Hepatocyte (in vitro differentiated cells): Measurements from ENCODE around the gene PRPSAP1. TPM values are rescaled to one million over a fixed set of nuclear protein-coding genes. Genes with fewer than 3 reads are reported as not detected.

Experiments
- DNase-seq: peaks from one replicate; pipeline ENCODE4 v3.0.0-alpha.2; 2016; ENCODE audit warnings: low spot score
- H2AFZ ChIP-seq: fragments of 200-600 bp; sonication (generic); 2 replicates; pipeline ENCODE4 v1.6.0; 2016; ENCODE audit warnings: antibody characterized with exemption, mild to moderate bottlenecking
- H3K27ac ChIP-seq: fragments of 200-600 bp; sonication (generic); 2 replicates; pipeline ENCODE4 v1.5.1; 2016; ENCODE audit warnings: mild to moderate bottlenecking
- H3K27me3 ChIP-seq: fragments of 200-600 bp; sonication (generic); 2 replicates; pipeline ENCODE4 v1.6.1; 2016
- H3K36me3 ChIP-seq: fragments of 200-600 bp; sonication (generic); replicated peaks from 2 replicates; pipeline ENCODE4 v1.5.1; 2016; ENCODE audit warnings: low read depth; ENCODE audit not compliant: insufficient read depth
- H3K4me1 ChIP-seq: fragments of 200-600 bp; sonication (generic); 2 replicates; pipeline ENCODE4 v1.5.1; 2016; ENCODE audit warnings: mild to moderate bottlenecking, moderate library complexity; ENCODE audit not compliant: insufficient read depth
- H3K4me2 ChIP-seq: fragments of 200-600 bp; sonication (generic); 2 replicates; pipeline ENCODE4 v1.6.0; 2016
- H3K4me3 ChIP-seq: fragments of 200-600 bp; sonication (generic); 2 replicates; pipeline ENCODE4 v1.5.1; 2016; ENCODE audit warnings: mild to moderate bottlenecking
- H3K79me2 ChIP-seq: fragments of 200-600 bp; sonication (generic); 2 replicates; pipeline ENCODE4 v1.6.0; 2017; ENCODE audit warnings: mild to moderate bottlenecking
- H3K9me2 ChIP-seq: fragments of 200-600 bp; sonication (generic); replicated peaks from 2 replicates; pipeline ENCODE4 v1.6.0; 2017; ENCODE audit warnings: mild to moderate bottlenecking; ENCODE audit not compliant: insufficient read depth
- H3K9me3 ChIP-seq: fragments of 200-600 bp; sonication (generic); 2 replicates; pipeline ENCODE4 v1.5.1; 2016; ENCODE audit warnings: low read depth, mild to moderate bottlenecking
- H4K20me1 ChIP-seq: fragments of 200-600 bp; sonication (generic); 2 replicates; pipeline ENCODE4 v1.6.0; 2016; ENCODE audit warnings: mild to moderate bottlenecking; ENCODE audit not compliant: insufficient read depth, poor library complexity, severe bottlenecking
- CTCF ChIP-seq: fragments of 200-600 bp; sonication (generic); IDR thresholded peaks from 2 replicates; pipeline ENCODE4 v1.5.1; 2016; ENCODE audit warnings: antibody characterized with exemption, mild to moderate bottlenecking; ENCODE audit not compliant: poor library complexity
- EZH2 ChIP-seq: fragments of 200-600 bp; sonication (generic); IDR thresholded peaks from 2 replicates; pipeline ENCODE4 v1.6.1; 2016; ENCODE audit warnings: antibody characterized with exemption, mild to moderate bottlenecking, borderline replicate concordance
- EZH2phosphoT487 ChIP-seq: fragments of 200-600 bp; sonication (generic); IDR thresholded peaks from one replicate; pipeline ENCODE4 v1.6.1; 2018; ENCODE audit warnings: antibody characterized with exemption, mild to moderate bottlenecking, low read depth, moderate library complexity; ENCODE audit not compliant: unreplicated experiment, severe bottlenecking
- WGBS: methylation state at CpG from one replicate; pipeline ENCODE4 v1.1.6; 2016; ENCODE audit warnings: low lambda C conversion rate; ENCODE audit errors: missing lambda C conversion rate; 5-methylcytosine and 5-hydroxymethylcytosine counted together
- polyA plus RNA-seq: library from polyadenylated mRNA; unstranded; fragments of >200 nt; fragmentation: Nextera tagmentation; extraction: Ambion mirVana; gene quantifications from 2 replicates; pipeline ENCODE4 v1.2.1, GENCODE V29; 2016
- total RNA-seq: library from RNA; depleted of rRNA; stranded (reverse); fragments of >200 nt; gene quantifications from 2 replicates; pipeline ENCODE4 v1.2.3, GENCODE V29; 2014

PRPSAP1 gene
- total and polyA plus RNA-seq, 2 experiments from 2014 or later: 61.8 to 62.3 TPM

DNA sequence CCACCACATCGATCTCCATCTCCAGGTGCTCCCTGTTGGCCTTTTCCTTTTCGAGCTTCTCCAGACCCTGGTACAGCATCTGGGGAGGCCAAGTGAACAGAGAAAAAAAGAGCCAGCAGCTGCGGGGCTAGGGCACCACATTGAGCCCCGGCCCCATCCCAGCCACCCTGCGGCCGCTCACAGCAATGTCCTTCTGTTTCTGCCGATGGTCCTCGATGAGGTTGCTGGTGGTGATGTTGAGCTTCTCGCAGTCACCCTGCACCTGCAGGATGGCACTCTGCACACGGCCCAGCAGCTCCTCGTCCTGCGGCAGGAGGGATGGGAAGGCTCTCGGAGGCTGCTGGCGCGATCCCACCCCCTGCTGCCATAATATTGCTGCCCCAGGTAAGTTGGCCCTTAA is 73.1 kb downstream of the PRPSAP1 start:
- Histone ChIP-seq H3K4me3 (no peak overlapping the region), H3K27ac (no peak overlapping the region), H3K4me2 (no peak overlapping the region), H3K36me3 (no peaks in the 10 kb centered on the region), H4K20me1 (no peaks in the 10 kb centered on the region), H3K4me1 (no peaks in the 10 kb centered on the region), H3K9me2 (no peaks in the 10 kb centered on the region), H3K27me3 (no peaks in the 10 kb centered on the region), H3K9me3 (no peaks in the 10 kb centered on the region), H2AFZ (no peak overlapping the region), H3K79me2 (no peaks in the 10 kb centered on the region)
- TF ChIP-seq EZH2phosphoT487: no peak
- no peak for TF ChIP-seq CTCF
- TF ChIP-seq EZH2: no peak
- DNase-seq: no peak
- WGBS: 93% methylated on average over 14 of the region's 15 CpGs

GRCh38 chr17:76279742-76280287 is 73.9 kb downstream of the PRPSAP1 start:
- DNase-seq: no peak
- H3K27ac ChIP-seq: no peak overlapping the region
- no peaks in the 10 kb centered on the region for H3K9me2 ChIP-seq
- no peaks in the 10 kb centered on the region for H3K79me2 ChIP-seq
- H4K20me1 ChIP-seq: no peaks in the 10 kb centered on the region
- H3K27me3 ChIP-seq: no peaks in the 10 kb centered on the region
- TF ChIP-seq EZH2phosphoT487 (no peak), EZH2 (no peak), CTCF (no peak)
- WGBS: 85% methylated on average over 15 of the region's 15 CpGs
- no peak overlapping the region for H2AFZ ChIP-seq
- H3K9me3 ChIP-seq: no peaks in the 10 kb centered on the region
- H3K4me3 ChIP-seq: no peak overlapping the region
- H3K36me3 ChIP-seq: no peaks in the 10 kb centered on the region
- no peak overlapping the region for H3K4me2 ChIP-seq
- no peaks in the 10 kb centered on the region for H3K4me1 ChIP-seq

DNA sequence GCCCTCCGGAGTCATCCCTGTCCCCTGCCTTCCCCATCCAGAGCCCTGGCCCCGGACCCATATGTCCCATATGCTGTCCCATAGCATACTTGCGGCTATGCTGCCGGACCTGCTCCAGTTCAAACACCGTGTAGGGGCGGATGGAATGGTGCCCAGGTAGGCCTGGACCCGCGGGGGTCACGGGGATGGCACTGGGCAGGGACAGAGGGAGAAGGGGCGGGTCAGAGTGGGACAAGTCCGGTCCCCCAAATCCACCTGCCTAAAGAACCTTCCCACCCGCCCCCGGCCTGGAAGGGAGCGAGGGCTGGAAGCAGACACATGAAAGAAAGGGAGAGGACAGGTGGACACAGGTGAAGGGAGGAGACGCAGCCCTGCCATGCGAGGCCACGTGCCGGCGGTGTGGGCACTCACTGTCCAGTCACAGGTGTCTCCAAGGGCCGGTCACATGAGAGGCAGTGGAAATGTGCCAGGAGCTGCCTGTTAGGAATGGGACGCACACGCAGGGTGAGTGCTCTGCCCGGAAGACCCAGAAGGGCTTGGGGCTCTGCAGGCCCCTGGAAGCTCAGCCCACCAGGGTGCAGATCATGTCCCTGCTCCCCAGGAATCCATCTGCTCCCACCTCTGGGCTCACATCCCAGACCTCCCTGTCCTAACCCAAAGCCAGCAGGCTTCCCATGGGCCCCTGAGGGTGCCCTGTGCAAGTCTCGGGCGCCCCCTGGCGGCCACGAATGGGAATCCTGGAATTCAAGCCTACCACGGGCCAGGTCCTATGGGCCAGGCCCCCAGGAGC is 74.6 kb downstream of the PRPSAP1 start:
- peak; percentile 91 for DNase-seq
- no peak overlapping the region for H3K4me2 ChIP-seq
- H3K4me3 ChIP-seq: no peak overlapping the region
- 67% methylated on average over 21 of the region's 28 CpGs for WGBS
- H3K9me3 ChIP-seq: no peaks in the 10 kb centered on the region
- no peaks in the 10 kb centered on the region for H3K9me2 ChIP-seq
- no peak overlapping the region for H2AFZ ChIP-seq
- H3K79me2 ChIP-seq: no peaks in the 10 kb centered on the region
- TF ChIP-seq CTCF: peak; percentile 96
- TF ChIP-seq EZH2: no peak
- TF ChIP-seq EZH2phosphoT487: no peak
- H3K36me3 ChIP-seq: no peaks in the 10 kb centered on the region
- H4K20me1 ChIP-seq: no peaks in the 10 kb centered on the region
- H3K27ac ChIP-seq: no peak overlapping the region
- H3K4me1 ChIP-seq: no peaks in the 10 kb centered on the region
- H3K27me3 ChIP-seq: no peaks in the 10 kb centered on the region
